GM12872 (cell line): Measurements from ENCODE around the gene FRY.

ENCODE experiments used
- CTCF ChIP-seq: IDR thresholded peaks from 3 replicates; pipeline ENCODE4 v1.5.1; 2011; ENCODE audit warnings: low read depth, mild to moderate bottlenecking, low read length, moderate library complexity; ENCODE audit not compliant: insufficient read depth

FRY gene

GRCh38 chr13:32175307-32175706 is 143.7 kb downstream of the FRY start:
- no peak for TF ChIP-seq CTCF

GRCh38 chr13:32175943-32176342 is 144.4 kb downstream of the FRY start:
- no peak for TF ChIP-seq CTCF

GRCh38 chr13:32176696-32177095 is 145.1 kb downstream of the FRY start:
- TF ChIP-seq CTCF, result no peak

GRCh38 chr13:32178763-32179162 is 147.2 kb downstream of the FRY start:
- no peak for TF ChIP-seq CTCF

GRCh38 chr13:32179708-32180107 is 148.1 kb downstream of the FRY start:
- no peak for TF ChIP-seq CTCF

- no peak for TF ChIP-seq CTCF
Observed at GRCh38 chr13:32187651-32188050, 156.1 kb downstream of the FRY start.

GRCh38 chr13:32191452-32191998 is 160.0 kb downstream of the FRY start:
- TF ChIP-seq CTCF, result no peak

- TF ChIP-seq CTCF, result no peak
Observed at GRCh38 chr13:32195713-32196112, 164.1 kb downstream of the FRY start.
